ENCODE measurements around the gene ZFHX3. TPM values are rescaled to one million over a fixed set of nuclear protein-coding genes. Genes with fewer than 3 reads are reported as not detected.

Gene ZFHX3
- total RNA-seq, 2 donors from 2014 or later, result 0.79 to 2.2 TPM

- Histone ChIP-seq H3K4me3 (ENCODE audit: low read length) (no peak overlapping the region), H3K27ac (ENCODE audit: low read depth, low read length) (no peak overlapping the region), H3K9me3 (ENCODE audit: control insufficient read depth, low read length) (no peaks in the 10 kb centered on the region), H3K9ac (ENCODE audit: extremely low read depth, low read length, poor library complexity, severe bottlenecking) (no peak overlapping the region), H3K36me3 (ENCODE audit: control insufficient read depth, insufficient read depth, low read length) (no peaks in the 10 kb centered on the region), H3K4me1 (ENCODE audit: control insufficient read depth, insufficient read depth, low read length) (peaks cover under 1% of the 10 kb centered on the region), H3K27me3 (ENCODE audit: control insufficient read depth, insufficient read depth, low read length, poor library complexity, severe bottlenecking) (no peaks in the 10 kb centered on the region)
- H3K9me3 Mint-ChIP-seq, result no peaks in the 10 kb centered on the region
- no peak for TF ChIP-seq CTCF (conservative IDR thresholded peaks at IDR 0.05)
- H3K4me1 Mint-ChIP-seq, result peaks cover 2% of the 10 kb centered on the region
- 91% methylated on average over 7 to 9 of the region's 9 CpGs for WGBS, 2 experiments (ENCODE audit: insufficient coverage in 1 of 2, insufficient read length in 1 of 2)
- H3K27me3 Mint-ChIP-seq (ENCODE audit: insufficient read depth), result peaks cover 1% of the 10 kb centered on the region
- no peak for DNase-seq
- H3K27ac Mint-ChIP-seq, result no peak overlapping the region
- H3K36me3 Mint-ChIP-seq (ENCODE audit: low read depth), result no peaks in the 10 kb centered on the region
- H3K4me3 Mint-ChIP-seq, result no peak overlapping the region
Observed at GRCh38 chr16:72979974-72980373, 68.0 kb downstream of the ZFHX3 start.

- Histone ChIP-seq H3K9ac (ENCODE audit: extremely low read depth, low read length, poor library complexity, severe bottlenecking) (no peak overlapping the region), H3K4me1 (ENCODE audit: control insufficient read depth, insufficient read depth, low read length) (no peaks in the 10 kb centered on the region), H3K27ac (ENCODE audit: low read depth, low read length) (no peak overlapping the region), H3K4me3 (ENCODE audit: low read length) (no peak overlapping the region), H3K27me3 (ENCODE audit: control insufficient read depth, insufficient read depth, low read length, poor library complexity, severe bottlenecking) (no peaks in the 10 kb centered on the region), H3K36me3 (ENCODE audit: control insufficient read depth, insufficient read depth, low read length) (no peaks in the 10 kb centered on the region), H3K9me3 (ENCODE audit: control insufficient read depth, low read length) (no peaks in the 10 kb centered on the region)
- no peak overlapping the region for H3K4me3 Mint-ChIP-seq
- no peak for DNase-seq
- TF ChIP-seq CTCF (conservative IDR thresholded peaks at IDR 0.05), result no peak
- H3K9me3 Mint-ChIP-seq, result no peaks in the 10 kb centered on the region
- H3K27ac Mint-ChIP-seq, result no peak overlapping the region
- no peaks in the 10 kb centered on the region for H3K36me3 Mint-ChIP-seq (ENCODE audit: low read depth)
- 87 to 100% methylated on average over 2 to 7 of the region's 7 CpGs for WGBS, 2 experiments (ENCODE audit: insufficient coverage in 1 of 2, insufficient read length in 1 of 2)
- peaks cover 3% of the 10 kb centered on the region for H3K27me3 Mint-ChIP-seq (ENCODE audit: insufficient read depth)
- H3K4me1 Mint-ChIP-seq, result no peaks in the 10 kb centered on the region
Observed at GRCh38 chr16:72978212-72978611, 69.7 kb downstream of the ZFHX3 start.

GRCh38 chr16:72977127-72977526 is 70.8 kb downstream of the ZFHX3 start:
- Histone ChIP-seq H3K36me3 (ENCODE audit: control insufficient read depth, insufficient read depth, low read length) (no peaks in the 10 kb centered on the region), H3K9ac (ENCODE audit: extremely low read depth, low read length, poor library complexity, severe bottlenecking) (no peak overlapping the region), H3K4me1 (ENCODE audit: control insufficient read depth, insufficient read depth, low read length) (no peaks in the 10 kb centered on the region), H3K27me3 (ENCODE audit: control insufficient read depth, insufficient read depth, low read length, poor library complexity, severe bottlenecking) (no peaks in the 10 kb centered on the region), H3K9me3 (ENCODE audit: control insufficient read depth, low read length) (no peaks in the 10 kb centered on the region), H3K4me3 (ENCODE audit: low read length) (no peak overlapping the region), H3K27ac (ENCODE audit: low read depth, low read length) (no peak overlapping the region)
- Mint-ChIP-seq H3K9me3 (no peaks in the 10 kb centered on the region), H3K36me3 (ENCODE audit: low read depth) (no peaks in the 10 kb centered on the region), H3K27ac (no peak overlapping the region), H3K4me3 (no peak overlapping the region), H3K27me3 (ENCODE audit: insufficient read depth) (peaks cover 3% of the 10 kb centered on the region), H3K4me1 (no peaks in the 10 kb centered on the region)
- TF ChIP-seq CTCF (conservative IDR thresholded peaks at IDR 0.05), result no peak
- no peak for DNase-seq
- 87 to 91% methylated on average over 4 to 7 of the region's 7 CpGs for WGBS, 2 experiments (ENCODE audit: insufficient coverage in 1 of 2, insufficient read length in 1 of 2)
